Measurements from ENCODE around the gene SAMD1. TPM values are rescaled to one million over a fixed set of nuclear protein-coding genes. Genes with fewer than 3 reads are reported as not detected.

SAMD1 gene
- total and polyA plus RNA-seq, 9 of the 15 experiments (the other 6 are each of a cell fraction or from before 2014, with no cell fraction given): 2.9 to 96.0 (median 43.5) TPM

- TF ChIP-seq GTF3C2 (IDR thresholded peaks at IDR 0.05; ENCODE audit: borderline replicate concordance, extremely low read depth, insufficient read length) (no peak), ZNF224 (CRISPR knock-in tag; IDR thresholded peaks at IDR 0.05) (no peak), ZNF766 (CRISPR knock-in tag; conservative IDR thresholded peaks at IDR 0.05) (no peak), ERF (CRISPR knock-in tag; IDR thresholded peaks at IDR 0.05) (no peak), VEZF1 (CRISPR knock-in tag; IDR thresholded peaks at IDR 0.05) (peak; percentile 66; the same call in 1 of the 2 replicates), COPS2 (conservative IDR thresholded peaks at IDR 0.05) (no peak), CHCHD3 (CRISPR knock-in tag; IDR thresholded peaks at IDR 0.05) (no peak), SIRT6 (IDR thresholded peaks at IDR 0.05; ENCODE audit: low read depth, low read length) (no peak), YY1 (IDR thresholded peaks at IDR 0.05; ENCODE audit: borderline replicate concordance in 1 of 3, control insufficient read depth in 1 of 3, extremely low read depth in 1 of 3, insufficient read depth in 3 of 3, insufficient read length in 1 of 3, insufficient replicate concordance in 2 of 3, low read depth in 1 of 3, low read length in 2 of 3) (peak in 2 of 3 experiments; percentile 43 to 58), ASH1L (IDR thresholded peaks at IDR 0.05; ENCODE audit: borderline replicate concordance, low read depth, partially characterized antibody) (peak; percentile 92), ZNF253 (CRISPR knock-in tag; conservative IDR thresholded peaks at IDR 0.05) (no peak), PKNOX1 (IDR thresholded peaks at IDR 0.05) (peak; percentile 99), ILK (tag; IDR thresholded peaks at IDR 0.05; ENCODE audit: borderline replicate concordance, low read depth) (no peak), SRSF3 (IDR thresholded peaks at IDR 0.05; ENCODE audit: insufficient read depth, low read length) (no peak), ADNP (tag; IDR thresholded peaks at IDR 0.05) (no peak), NFXL1 (CRISPR knock-in tag; IDR thresholded peaks at IDR 0.05) (no peak), ZNF586 (CRISPR knock-in tag; conservative IDR thresholded peaks at IDR 0.05) (no peak), HMG20B (CRISPR knock-in tag; IDR thresholded peaks at IDR 0.05) (no peak)
Measured at GRCh38 chr19:14136509-14137281, 46.1 kb upstream of the SAMD1 start, which contains the start of gene ASF1B (continued).
